Midbrain (tissue), 1 donor: ENCODE results near the gene SERPING1.

Experiments
- DNase-seq: peaks from one replicate; lab custom pipeline; 2025; lab: John Stamatoyannopoulos, UW

SERPING1 gene

DNA sequence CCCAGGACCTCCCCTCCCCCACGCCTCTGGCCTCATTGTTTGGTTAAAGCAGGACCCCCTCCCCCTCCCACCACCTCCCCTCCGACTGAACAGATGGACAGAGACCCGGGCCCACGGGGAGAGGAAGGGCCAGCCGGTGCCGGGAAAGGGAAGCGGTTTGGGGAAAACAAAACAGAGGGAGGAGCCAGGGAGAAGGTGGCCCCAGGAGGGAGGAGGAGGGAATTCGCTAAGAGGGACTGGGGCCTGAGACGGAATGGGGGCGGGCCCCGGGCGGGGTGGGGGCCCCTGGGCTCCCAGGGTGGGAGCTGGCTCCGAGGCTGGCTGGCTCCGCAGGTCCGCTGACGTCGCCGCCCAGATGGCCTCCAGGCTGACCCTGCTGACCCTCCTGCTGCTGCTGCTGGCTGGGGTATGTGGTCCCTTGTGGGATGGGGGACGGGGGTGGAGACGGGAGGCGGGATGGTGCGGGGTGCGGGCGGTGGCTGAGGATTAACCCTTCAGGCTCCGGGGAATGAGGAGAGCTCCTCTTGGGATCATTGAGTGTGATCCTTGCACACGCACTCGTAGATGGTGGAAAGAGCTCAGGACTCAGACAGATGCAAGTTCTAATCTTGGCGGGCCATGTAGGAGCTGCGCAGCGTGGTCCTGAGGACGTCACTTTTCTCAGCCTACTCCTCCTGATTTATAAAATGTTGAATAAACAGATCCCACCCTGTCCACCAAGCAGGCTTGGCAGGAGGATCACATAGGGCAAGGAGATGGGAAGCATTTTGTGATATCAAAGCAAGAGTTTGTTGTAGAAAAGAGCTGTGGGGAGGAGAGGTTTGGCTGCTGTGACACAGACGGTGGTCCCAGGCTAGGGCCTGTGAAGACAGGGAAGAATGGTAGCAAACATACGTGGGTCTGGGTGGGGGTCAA lies 688 bp downstream of the SERPING1 start:
- DNase-seq: peak; percentile 10

DNA sequence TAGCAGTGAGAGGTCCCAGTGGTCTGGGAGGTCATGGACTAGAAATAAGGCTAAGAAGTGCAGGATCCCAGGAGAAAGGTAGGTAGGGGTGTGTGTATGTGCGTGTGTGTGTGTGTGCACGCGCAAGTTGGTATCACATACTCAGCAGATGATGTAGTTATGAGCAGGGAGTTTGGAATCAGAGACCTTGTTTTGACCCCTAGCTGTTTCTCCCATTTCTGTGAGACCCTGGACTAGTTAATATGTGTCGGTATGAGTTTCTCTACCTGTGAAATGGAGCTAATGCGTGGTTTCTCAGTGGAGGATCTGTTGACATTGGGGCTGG lies 1.3 kb downstream of the SERPING1 start:
- DNase-seq: no peak

DNA sequence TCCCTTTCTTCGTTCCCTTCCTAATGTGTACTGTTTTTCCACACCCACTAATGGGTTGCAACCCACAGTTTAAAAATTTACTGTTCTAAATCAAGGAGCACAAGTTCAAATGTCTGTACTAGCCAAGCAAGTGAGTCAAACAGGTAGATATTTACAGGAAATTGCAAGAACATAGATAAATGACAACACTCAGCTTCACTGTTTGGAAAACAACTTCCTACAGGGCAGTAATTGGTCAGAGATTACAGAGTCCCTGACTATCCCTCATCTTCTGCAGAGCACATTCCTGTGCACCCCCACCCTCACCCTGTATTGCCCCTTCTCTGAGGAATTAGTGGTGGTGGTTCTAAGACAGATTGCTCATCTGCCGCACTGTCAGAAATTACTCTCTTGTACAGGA lies 1.9 kb downstream of the SERPING1 start:
- no peak for DNase-seq

DNA sequence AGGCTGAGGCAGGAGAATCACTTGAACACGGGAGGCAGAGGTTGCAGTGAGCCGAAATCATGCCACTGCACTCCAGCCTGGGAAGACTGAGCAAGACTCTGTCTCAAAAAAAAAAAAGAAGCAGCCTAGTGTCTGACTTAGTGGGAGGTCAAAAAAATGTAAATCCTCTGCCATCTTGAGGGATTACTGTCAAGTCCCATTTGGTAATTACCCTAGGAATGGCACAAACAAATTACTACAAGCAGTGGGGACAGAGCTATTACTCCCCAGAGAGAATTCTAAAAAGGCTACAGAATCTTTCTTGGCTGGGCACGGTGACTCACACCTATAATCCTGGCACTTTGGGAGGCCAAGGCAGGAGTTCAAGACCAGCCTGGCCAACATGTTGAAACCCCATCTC lies 3.8 kb downstream of the SERPING1 start:
- no peak for DNase-seq

- no peak for DNase-seq
Measured at GRCh38 chr11:57604296-57605027, 7.0 kb downstream of the SERPING1 start.

- no peak for DNase-seq
Measured at GRCh38 chr11:57605028-57605420, 7.5 kb downstream of the SERPING1 start.

GRCh38 chr11:57610170-57610569 lies 12.7 kb downstream of the SERPING1 start:
- DNase-seq: no peak

DNA sequence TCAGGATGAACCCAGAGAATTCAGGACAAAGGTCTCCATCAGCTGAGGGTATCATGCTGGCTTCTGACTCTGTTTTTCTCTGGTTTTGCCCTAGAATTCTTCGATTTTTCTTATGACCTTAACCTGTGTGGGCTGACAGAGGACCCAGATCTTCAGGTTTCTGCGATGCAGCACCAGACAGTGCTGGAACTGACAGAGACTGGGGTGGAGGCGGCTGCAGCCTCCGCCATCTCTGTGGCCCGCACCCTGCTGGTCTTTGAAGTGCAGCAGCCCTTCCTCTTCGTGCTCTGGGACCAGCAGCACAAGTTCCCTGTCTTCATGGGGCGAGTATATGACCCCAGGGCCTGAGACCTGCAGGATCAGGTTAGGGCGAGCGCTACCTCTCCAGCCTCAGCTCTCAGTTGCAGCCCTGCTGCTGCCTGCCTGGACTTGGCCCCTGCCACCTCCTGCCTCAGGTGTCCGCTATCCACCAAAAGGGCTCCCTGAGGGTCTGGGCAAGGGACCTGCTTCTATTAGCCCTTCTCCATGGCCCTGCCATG lies 16.8 kb downstream of the SERPING1 start:
- DNase-seq: no peak

GRCh38 chr11:57615308-57615707 lies 17.8 kb downstream of the SERPING1 start:
- DNase-seq: no peak

DNA sequence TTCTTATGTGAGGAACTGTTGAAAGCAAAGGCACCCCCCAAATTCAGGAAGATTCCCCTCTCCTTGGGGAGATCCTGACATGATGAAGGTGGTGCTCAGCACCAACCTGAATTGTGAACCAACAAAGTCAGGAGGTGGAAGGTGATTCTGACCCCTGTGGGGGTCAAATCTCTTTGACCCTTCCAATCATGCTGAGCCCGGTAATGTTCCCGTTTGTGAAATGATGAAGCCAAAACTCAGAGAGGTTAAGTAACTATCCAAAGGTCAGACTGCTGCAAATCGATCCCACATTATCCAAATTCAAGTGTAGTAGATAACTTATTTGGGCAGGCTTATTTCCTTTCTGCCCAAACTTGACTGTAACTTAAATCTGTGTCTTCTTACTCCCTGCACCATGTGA lies 19.1 kb downstream of the SERPING1 start:
- DNase-seq: no peak

GRCh38 chr11:57618438-57618837 lies 21.0 kb downstream of the SERPING1 start:
- DNase-seq: no peak

- no peak for DNase-seq
Measured at GRCh38 chr11:57619331-57619730, 21.8 kb downstream of the SERPING1 start.

- no peak for DNase-seq
Measured at GRCh38 chr11:57620467-57620866, 23.0 kb downstream of the SERPING1 start.

DNA sequence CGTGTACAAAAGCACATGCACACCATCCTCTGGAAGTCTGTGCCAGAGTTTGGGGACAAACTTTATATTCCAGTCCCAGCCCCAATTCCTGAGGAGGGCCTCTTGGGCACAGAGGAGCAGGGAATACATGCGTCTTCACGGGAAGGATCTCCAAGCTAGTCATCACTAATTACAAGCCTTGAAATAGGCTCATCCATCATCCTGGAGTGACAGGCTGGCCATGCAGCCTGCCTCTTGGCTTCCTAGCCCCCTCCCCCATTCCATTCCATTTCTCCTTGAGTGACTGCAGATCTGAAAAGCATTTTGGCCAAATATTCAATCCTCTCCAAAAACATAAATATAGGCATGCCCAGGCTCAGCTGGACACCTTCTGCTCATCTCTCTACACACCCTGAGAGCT lies 24.8 kb downstream of the SERPING1 start:
- DNase-seq: no peak

DNA sequence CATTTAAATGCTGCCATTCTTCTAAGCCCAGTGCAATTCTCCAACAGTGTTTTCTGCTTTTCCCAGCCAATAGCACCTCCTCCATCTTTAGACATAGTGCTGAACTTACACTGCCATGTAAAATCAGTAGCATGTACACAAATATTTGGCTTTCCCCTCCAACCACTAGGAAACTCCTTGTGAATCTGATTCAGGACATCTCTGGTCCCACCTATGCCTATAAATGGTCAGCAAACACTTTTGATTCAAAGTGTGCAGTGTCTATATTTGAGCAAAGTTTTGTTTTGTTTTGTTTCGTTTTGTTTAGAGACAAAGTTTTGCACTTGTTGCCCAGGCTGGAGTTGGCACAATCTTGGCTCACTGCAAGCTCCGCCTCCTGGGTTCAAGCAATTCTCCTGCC lies 27.4 kb downstream of the SERPING1 start:
- no peak for DNase-seq

DNA sequence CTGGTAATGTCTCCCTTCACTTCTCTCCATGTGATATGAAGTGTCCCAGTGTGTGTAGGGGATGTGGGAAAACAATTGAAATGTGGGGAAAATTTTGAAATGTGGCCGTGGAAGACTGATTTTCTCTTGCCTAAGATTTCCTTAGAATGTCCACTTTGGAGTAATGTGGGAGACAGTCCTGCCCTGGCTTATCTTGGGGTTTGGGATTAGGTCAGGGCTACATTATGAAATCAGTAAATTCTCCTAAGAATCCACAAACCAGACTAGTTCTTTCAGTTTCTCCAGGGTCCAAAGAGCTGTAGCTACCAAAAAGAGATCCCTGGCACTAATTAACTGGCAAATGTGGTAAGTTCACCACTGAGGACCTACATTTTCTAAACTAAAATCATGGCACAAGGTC lies 29.4 kb downstream of the SERPING1 start:
- no peak for DNase-seq

- DNase-seq: no peak
Measured at GRCh38 chr11:57630171-57630570, 32.7 kb downstream of the SERPING1 start.

DNA sequence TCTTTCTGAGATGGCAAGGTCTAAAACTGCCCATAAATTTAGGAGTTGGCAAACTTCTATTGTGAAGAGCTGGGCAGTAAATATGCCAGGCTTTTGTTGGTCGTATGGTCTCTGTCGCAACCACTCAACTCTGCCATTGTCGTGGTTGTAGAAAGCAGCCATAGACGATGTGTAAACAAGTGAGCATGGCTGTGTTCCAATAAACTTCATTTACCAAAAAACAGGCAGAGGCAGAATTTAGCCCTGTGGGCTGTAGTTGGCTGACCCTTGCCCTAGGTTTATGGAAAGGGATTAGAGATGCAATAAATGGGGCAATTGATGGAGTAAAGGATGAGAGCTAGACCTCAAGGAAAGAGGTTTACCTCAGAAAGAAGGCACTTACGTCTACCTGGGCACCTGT lies 34.6 kb downstream of the SERPING1 start:
- DNase-seq: no peak

DNA sequence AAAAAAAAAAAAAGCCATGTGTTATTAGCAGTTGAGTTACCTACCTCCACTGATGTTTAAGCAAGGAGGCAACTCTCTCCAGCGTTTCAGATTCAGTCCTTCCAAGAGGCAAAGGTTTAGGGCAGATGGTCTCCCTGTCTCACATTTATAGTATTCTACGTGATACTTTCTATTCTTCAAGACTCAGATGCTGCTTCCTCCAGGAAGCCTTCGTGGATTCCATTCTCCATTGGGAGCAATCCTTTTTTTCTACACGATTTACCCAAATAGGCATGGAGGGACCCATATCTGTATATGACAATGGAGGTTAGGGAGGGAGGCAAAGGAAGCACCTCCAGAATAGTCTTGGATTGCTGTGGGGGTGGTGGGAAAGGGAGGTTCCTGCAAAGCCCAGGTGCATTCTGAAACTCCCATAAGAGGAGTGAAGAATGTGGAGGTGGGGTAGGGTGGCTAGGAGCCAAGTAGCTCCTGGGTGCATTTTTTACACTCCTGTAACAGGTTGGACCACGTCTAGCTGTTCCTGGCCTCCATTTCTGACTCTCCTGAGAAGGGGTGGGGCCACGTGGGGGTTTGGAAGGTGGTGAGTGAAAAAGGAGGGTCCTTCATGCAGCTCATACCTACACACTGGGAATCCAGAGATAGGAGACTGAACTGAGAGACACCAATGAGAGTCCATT lies 36.0 kb downstream of the SERPING1 start:
- DNase-seq: no peak

DNA sequence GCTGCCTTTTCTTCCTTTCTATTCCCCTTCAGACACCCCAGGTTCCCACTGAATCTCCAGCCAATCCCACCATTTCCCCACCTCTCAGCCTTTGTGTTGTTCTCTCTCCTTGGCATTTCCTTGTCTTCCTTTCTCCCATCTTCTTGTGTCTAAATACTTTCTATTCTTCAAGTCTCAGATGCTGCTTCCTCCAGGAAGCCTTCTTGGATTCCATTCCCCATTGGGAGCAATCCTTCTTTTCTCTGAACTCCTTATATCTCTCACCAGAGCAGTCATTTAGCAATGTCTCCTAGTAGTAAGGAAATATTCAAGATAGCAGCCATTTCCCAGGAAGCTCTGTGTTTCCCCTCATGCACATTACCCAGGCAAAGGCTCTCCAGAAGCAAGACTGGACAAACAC lies 36.8 kb downstream of the SERPING1 start:
- DNase-seq: no peak

- no peak for DNase-seq
Measured at GRCh38 chr11:57635246-57635645, 37.8 kb downstream of the SERPING1 start.

DNA sequence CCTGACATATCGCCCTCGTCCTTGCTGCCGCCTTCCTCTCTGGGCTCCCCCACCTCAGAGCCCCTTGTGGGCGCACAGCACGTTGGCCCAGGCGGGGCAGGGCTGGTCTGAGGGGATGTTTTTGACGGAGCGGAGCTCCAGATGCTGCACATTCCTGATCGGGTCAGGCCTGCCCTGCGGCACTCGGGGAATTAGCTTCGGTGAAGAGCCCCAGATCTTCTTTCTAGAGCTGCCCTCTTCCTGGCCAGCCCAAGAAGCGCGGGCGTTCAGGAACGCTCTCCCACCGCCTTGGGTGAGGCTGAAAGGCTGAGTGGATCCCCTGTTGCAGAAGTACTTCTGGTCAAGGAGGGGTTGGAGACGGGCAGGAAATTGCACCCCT lies 40.1 kb downstream of the SERPING1 start:
- no peak for DNase-seq
